Middle frontal gyrus (tissue), 1 donor: ENCODE measurements around the gene MIER3.

Source experiments
- DNase-seq: peaks from one replicate; pipeline ENCODE4 v3.0.0-alpha.2; 2015; ENCODE audit warnings: low spot score; ENCODE audit errors: extremely low spot score

Gene MIER3

GRCh38 chr5:56961746-56962145 is 9.8 kb upstream of the MIER3 start:
- DNase-seq = no peak

GRCh38 chr5:56959326-56959725 is 7.4 kb upstream of the MIER3 start:
- DNase-seq = no peak

- DNase-seq = no peak
Observed at GRCh38 chr5:56958595-56958994, 6.7 kb upstream of the MIER3 start.

- DNase-seq = no peak
Observed at GRCh38 chr5:56954262-56954661, 2.3 kb upstream of the MIER3 start.

- no peak for DNase-seq
Observed at GRCh38 chr5:56951126-56951945, 587 bp downstream of the MIER3 start.

- DNase-seq = no peak
Observed at GRCh38 chr5:56950626-56951125, 1.2 kb downstream of the MIER3 start.

- DNase-seq = no peak
Observed at GRCh38 chr5:56947052-56947451, 4.9 kb downstream of the MIER3 start.

- DNase-seq = no peak
Observed at GRCh38 chr5:56941981-56942380, 9.9 kb downstream of the MIER3 start.

- DNase-seq = no peak
Observed at GRCh38 chr5:56938858-56939257, 13.1 kb downstream of the MIER3 start.

- DNase-seq = no peak
Observed at GRCh38 chr5:56934325-56934724, 17.6 kb downstream of the MIER3 start.

- no peak for DNase-seq
Observed at GRCh38 chr5:56922922-56923321, 29.0 kb downstream of the MIER3 start.

GRCh38 chr5:56919942-56920662 is 31.8 kb downstream of the MIER3 start:
- no peak for DNase-seq

GRCh38 chr5:56918054-56918453 is 33.9 kb downstream of the MIER3 start:
- no peak for DNase-seq

GRCh38 chr5:56917534-56917933 is 34.4 kb downstream of the MIER3 start:
- DNase-seq = no peak

GRCh38 chr5:56914678-56915077 is 37.2 kb downstream of the MIER3 start:
- DNase-seq = no peak

GRCh38 chr5:56913766-56914165 is 38.2 kb downstream of the MIER3 start:
- DNase-seq = no peak

GRCh38 chr5:56910210-56910965 is 41.5 kb downstream of the MIER3 start:
- DNase-seq = no peak

GRCh38 chr5:56909294-56910209 is 42.4 kb downstream of the MIER3 start, which contains the start of gene SETD9:
Gene SETD9, plus strand, starts transcription at chr5:56909596. Its CDS starts 50 bp downstream, at chr5:56909646.
- DNase-seq = peak; percentile 91

GRCh38 chr5:56908942-56909293 is 43.0 kb downstream of the MIER3 start:
- no peak for DNase-seq

GRCh38 chr5:56900858-56901578 is 50.9 kb downstream of the MIER3 start:
- peak; percentile 33 for DNase-seq
